Keratinocyte (primary cell): Measurements from ENCODE around the gene EXOC8. TPM values are rescaled to one million over a fixed set of nuclear protein-coding genes. Genes with fewer than 3 reads are reported as not detected.

Experiments used
- DNase-seq: peaks from one replicate; pipeline ENCODE4 v3.0.0-alpha.2; 2011; ENCODE audit warnings: low read depth, missing footprints, low spot score
- FAIRE-seq: peaks from 2 replicates; lab custom pipeline; 2011; peaks lifted over from hg19 to GRCh38; lab: Jason Lieb, UNC
- H2AFZ ChIP-seq: 2 replicates; pipeline ENCODE4 v1.6.0; 2012; ENCODE audit warnings: low read length, control low read depth, inconsistent platforms; ENCODE audit not compliant: control insufficient read depth
- H3K27ac ChIP-seq: 2 replicates; pipeline ENCODE4 v1.5.1; 2011; ENCODE audit warnings: low read length; ENCODE audit not compliant: control insufficient read depth, insufficient read depth
- H3K27me3 ChIP-seq: 3 replicates; pipeline ENCODE4 v1.6.0; 2011; ENCODE audit warnings: low read length; ENCODE audit not compliant: control insufficient read depth, insufficient read depth; ENCODE audit errors: extremely low read depth
- H3K36me3 ChIP-seq, 2 experiments: 2 replicates in 1 of 2; 3 replicates in 1 of 2; pipeline ENCODE4 v1.5.1; 2011; ENCODE audit warnings: low read length in 2 of 2, mild to moderate bottlenecking in 1 of 2; ENCODE audit not compliant: control insufficient read depth in 2 of 2, insufficient read depth in 2 of 2; ENCODE audit errors: extremely low read depth in 1 of 2
- H3K4me1 ChIP-seq: 3 replicates; pipeline ENCODE4 v1.5.1; 2011; ENCODE audit warnings: low read length; ENCODE audit not compliant: control insufficient read depth, insufficient read depth; ENCODE audit errors: extremely low read depth
- H3K4me2 ChIP-seq: 3 replicates; pipeline ENCODE4 v1.6.0; 2011; ENCODE audit warnings: low read depth, low read length; ENCODE audit not compliant: control insufficient read depth, insufficient read depth; ENCODE audit errors: extremely low read depth
- H3K4me3 ChIP-seq, 3 experiments: fragments of 200-600 bp in 1 of 3; sonication (generic) in 1 of 3; 2 replicates in 2 of 3; 3 replicates in 1 of 3; pipeline ENCODE4 v1.5.1; 2011 to 2016; ENCODE audit warnings: low read length in 3 of 3, mild to moderate bottlenecking in 3 of 3, control low read depth in 2 of 3, inconsistent platforms in 1 of 3, low read depth in 1 of 3, mixed read lengths in 1 of 3, mixed run types in 1 of 3, moderate library complexity in 1 of 3; ENCODE audit not compliant: control insufficient read depth in 2 of 3, insufficient read depth in 2 of 3; ENCODE audit errors: extremely low read depth in 1 of 3
- H3K79me2 ChIP-seq: 2 replicates; pipeline ENCODE4 v1.6.0; 2012; ENCODE audit warnings: low read length; ENCODE audit not compliant: control insufficient read depth, insufficient read depth
- H3K9ac ChIP-seq: 3 replicates; pipeline ENCODE4 v1.6.0; 2011; ENCODE audit warnings: low read length; ENCODE audit not compliant: control insufficient read depth, insufficient read depth; ENCODE audit errors: extremely low read depth
- H3K9me1 ChIP-seq: 3 replicates; pipeline ENCODE4 v1.6.0; 2011; ENCODE audit warnings: low read length; ENCODE audit not compliant: control insufficient read depth, insufficient read depth; ENCODE audit errors: extremely low read depth
- H3K9me3 ChIP-seq: 2 replicates; pipeline ENCODE4 v1.5.1; 2012; ENCODE audit warnings: low read depth, low read length; ENCODE audit not compliant: control insufficient read depth
- H4K20me1 ChIP-seq: 3 replicates; pipeline ENCODE4 v1.6.0; 2011; ENCODE audit warnings: low read length; ENCODE audit not compliant: control insufficient read depth, insufficient read depth; ENCODE audit errors: extremely low read depth
- CTCF ChIP-seq, 3 experiments: IDR thresholded peaks in 1 of 3; conservative IDR thresholded peaks in 1 of 3; optimal IDR thresholded peaks in 1 of 3; 2 replicates in 2 of 3; 3 replicates in 1 of 3; pipeline versions ENCODE3 to v1.5.1; 2011; ENCODE audit warnings: low read length in 3 of 3, mild to moderate bottlenecking in 3 of 3, moderate library complexity in 2 of 3, control low read depth in 1 of 3, inconsistent platforms in 1 of 3; ENCODE audit not compliant: insufficient read depth in 2 of 3; ENCODE audit errors: extremely low read depth in 1 of 3
- EZH2 ChIP-seq: IDR thresholded peaks from one replicate; pipeline ENCODE4 v1.6.1; 2012; ENCODE audit warnings: inconsistent platforms, mild to moderate bottlenecking, low read length, moderate library complexity
- dilution Hi-C: fragments of 300-500 bp; cut with MboI; formaldehyde crosslinking; loops from one replicate; pipeline ENCODE4 v1.7.0; 2020; ENCODE audit warnings: low sequenced_read_pairs; ENCODE audit not compliant: extremely low pct_ligation_motif_present
- polyA plus RNA-seq, 5 experiments: library from polyadenylated mRNA; depleted of rRNA in 3 of 5; stranded (reverse) in 3 of 5; stranded (forward) in 1 of 5; unstranded in 1 of 5; fragments of >200 nt; gene quantifications; 1 replicate in 1 of 5; 2 replicates in 3 of 5; 3 replicates in 1 of 5; pipeline versions ENCODE4 v1.2.1 to v1.2.3, GENCODE V29; 2011 to 2012; ENCODE audit warnings: missing spikeins in 2 of 5, low read depth in 1 of 5, low replicate concordance in 1 of 5

The EXOC8 gene
- polyA plus RNA-seq, 1 donor (not counting 4 experiments of a cell fraction or from before 2014, with no cell fraction given): 6.9 TPM

DNA sequence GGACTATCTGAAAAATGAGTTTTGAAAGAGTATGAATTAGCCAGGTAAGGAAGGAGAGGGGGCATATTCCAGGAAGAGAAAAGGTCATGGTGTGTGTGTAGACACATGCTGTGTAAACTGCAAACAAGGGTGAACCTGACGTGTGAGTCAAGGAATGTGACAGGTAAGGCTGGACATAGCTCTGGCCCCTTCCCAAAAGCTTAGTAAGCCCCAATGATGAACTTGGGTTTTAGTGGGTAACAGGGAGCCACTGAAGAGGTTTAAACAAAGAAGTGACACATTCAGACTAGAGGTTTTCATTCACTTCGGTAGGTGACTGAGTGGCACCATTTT lies 47.7 kb upstream of the EXOC8 start:
- FAIRE-seq: peak; percentile 89
- H3K4me2 ChIP-seq: peak overlapping the region; percentile 16
- peaks cover 2% of the 10 kb centered on the region for H3K9me1 ChIP-seq
- H3K9me3 ChIP-seq: no peaks in the 10 kb centered on the region
- no peaks in the 10 kb centered on the region for H4K20me1 ChIP-seq
- no peak overlapping the region for H3K4me3 ChIP-seq
- DNase-seq: no peak
- peaks cover 61% of the 10 kb centered on the region for H3K79me2 ChIP-seq
- H3K4me1 ChIP-seq: peaks cover 55% of the 10 kb centered on the region
- no peak overlapping the region for H2AFZ ChIP-seq
- no peak overlapping the region for H3K27ac ChIP-seq
- no peaks in the 10 kb centered on the region for H3K27me3 ChIP-seq
- H3K9ac ChIP-seq: no peak overlapping the region
- TF ChIP-seq EZH2 (no peak), CTCF (optimal IDR thresholded peaks at IDR 0.05 in 1 of 3, IDR thresholded peaks at IDR 0.05 in 1 of 3, conservative IDR thresholded peaks at IDR 0.05 in 1 of 3; ENCODE audit: extremely low read depth in 1 of 3, insufficient read depth in 2 of 3, low read length in 3 of 3) (no peak)
- H3K36me3 ChIP-seq: peaks cover 0 to 5% of the 10 kb centered on the region in 2 experiments
- dilution Hi-C loops: no loop called here

GRCh38 chr1:231384696-231385415 lies 47.2 kb upstream of the EXOC8 start:
- Histone ChIP-seq H3K36me3 (peaks cover 0 to 5% of the 10 kb centered on the region in 2 experiments), H3K9me3 (no peaks in the 10 kb centered on the region), H2AFZ (no peak overlapping the region), H3K9me1 (peaks cover 2% of the 10 kb centered on the region), H3K27ac (no peak overlapping the region), H3K4me1 (peaks cover 49% of the 10 kb centered on the region), H3K4me3 (no peak overlapping the region), H3K9ac (no peak overlapping the region), H3K27me3 (no peaks in the 10 kb centered on the region), H3K79me2 (peaks cover 57% of the 10 kb centered on the region), H3K4me2 (peak overlapping the region; percentile 16), H4K20me1 (no peaks in the 10 kb centered on the region)
- DNase-seq (no peak), FAIRE-seq (peak; percentile 13)
- no peak for TF ChIP-seq EZH2
- TF ChIP-seq CTCF (optimal IDR thresholded peaks at IDR 0.05 in 1 of 3, IDR thresholded peaks at IDR 0.05 in 1 of 3, conservative IDR thresholded peaks at IDR 0.05 in 1 of 3; ENCODE audit: extremely low read depth in 1 of 3, insufficient read depth in 2 of 3, low read length in 3 of 3): no peak
- dilution Hi-C loops: no loop called here
